Fibroblast of villous mesenchyme (primary cell): ENCODE results near the gene SGK1. TPM values are rescaled to one million over a fixed set of nuclear protein-coding genes. Genes with fewer than 3 reads are reported as not detected.
"Not testable (repeated sequence)": the region's sequence is repeated elsewhere in the genome, so short reads cannot be mapped to it uniquely, and the experiment has no call there.

Source experiments
- DNase-seq: peaks from one replicate; pipeline ENCODE4 v3.0.0-alpha.2; 2010; ENCODE audit warnings: low read depth
- H3K4me3 ChIP-seq: 2 replicates; pipeline ENCODE4 v1.5.1; 2011; ENCODE audit warnings: low read depth, mild to moderate bottlenecking, low read length
- CTCF ChIP-seq: IDR thresholded peaks from 2 replicates; pipeline ENCODE4 v1.5.1; 2012; ENCODE audit warnings: low read depth, mild to moderate bottlenecking, low read length; ENCODE audit not compliant: insufficient read depth
- total RNA-seq: library from RNA; depleted of rRNA; stranded (reverse); fragments of >200 nt; gene quantifications from 2 replicates; pipeline ENCODE4 v1.2.3, GENCODE V29; 2012

The SGK1 gene
- total RNA-seq, 1 donor, result 244 TPM

- no peak for TF ChIP-seq CTCF
- H3K4me3 ChIP-seq, result no peak overlapping the region
- no peak for DNase-seq
These were observed 60.4 kb downstream of the SGK1 start for GRCh38 chr6:134257516-134257915.

GRCh38 chr6:134256862-134257261, 61.0 kb downstream of the SGK1 start:
- H3K4me3 ChIP-seq, result no peak overlapping the region
- no peak for TF ChIP-seq CTCF

GRCh38 chr6:134255280-134255679, 62.6 kb downstream of the SGK1 start:
- DNase-seq, H3K4me3 ChIP-seq: not testable (repeated sequence)

More at GRCh38 chr6:134256862-134257261, 61.0 kb downstream of the SGK1 start:
- DNase-seq, result no peak

GRCh38 chr6:134254118-134254517, 63.8 kb downstream of the SGK1 start:
- no peak overlapping the region for H3K4me3 ChIP-seq
- no peak for TF ChIP-seq CTCF
- no peak for DNase-seq

GRCh38 chr6:134253681-134254080, 64.2 kb downstream of the SGK1 start:
- peak; percentile 53 for DNase-seq
- no peak for TF ChIP-seq CTCF
- no peak overlapping the region for H3K4me3 ChIP-seq

GRCh38 chr6:134251320-134251719, 66.6 kb downstream of the SGK1 start:
- DNase-seq, result no peak
- no peak overlapping the region for H3K4me3 ChIP-seq
- TF ChIP-seq CTCF, result no peak

- no peak for DNase-seq
- no peak for TF ChIP-seq CTCF
- H3K4me3 ChIP-seq, result no peak overlapping the region
These were observed 67.1 kb downstream of the SGK1 start for GRCh38 chr6:134250776-134251175.
